ENCODE data around the gene COL27A1.

The COL27A1 gene

DNA sequence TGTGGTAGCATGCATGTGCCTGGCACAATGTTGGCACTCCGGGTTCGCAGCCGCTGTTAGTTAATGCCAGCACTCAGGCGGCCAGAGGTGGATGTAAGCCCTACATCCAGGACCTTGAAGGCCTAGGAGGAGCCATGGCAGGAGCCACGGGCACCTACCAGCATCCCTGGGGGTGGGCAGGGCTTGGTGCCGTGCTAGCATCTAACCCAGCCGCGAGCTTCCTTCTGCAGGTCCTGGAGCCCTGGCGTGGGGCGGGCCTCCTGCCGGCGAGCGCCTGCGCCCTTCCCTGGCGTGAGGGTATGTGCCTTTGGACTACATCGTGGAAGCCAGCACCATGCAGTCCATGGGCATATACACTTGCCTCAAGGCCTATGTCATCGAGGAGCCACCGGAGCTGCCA is 53.8 kb downstream of the COL27A1 start:
- Histone ChIP-seq H3K4me1 (ENCODE audit: control insufficient read depth in 1 of 2, insufficient read depth in 2 of 2, low read length in 2 of 2) (peaks cover 16 to 22% of the 10 kb centered on the region in 2 experiments), H3K23ac (ENCODE audit: low read length) (no peak overlapping the region), H3K79me2 (ENCODE audit: control insufficient read depth, insufficient read depth, low read length, poor library complexity) (no peaks in the 10 kb centered on the region), H3K9ac (ENCODE audit: low read length) (no peak overlapping the region), H3K14ac (ENCODE audit: low read length) (no peak overlapping the region), H4K8ac (ENCODE audit: low read depth, low read length) (no peak overlapping the region), H2BK5ac (ENCODE audit: low read depth, low read length, poor library complexity) (no peak overlapping the region), H2AFZ (ENCODE audit: insufficient read depth, low read length, poor library complexity) (no peak overlapping the region), H3K4me2 (ENCODE audit: low read length) (no peak overlapping the region), H4K12ac (ENCODE audit: low read depth, low read length) (no peak overlapping the region), H4K91ac (ENCODE audit: low read depth, low read length) (no peak overlapping the region), H3K4ac (ENCODE audit: low read depth, low read length) (no peak overlapping the region), H2BK120ac (ENCODE audit: insufficient read depth, low read length, poor library complexity) (no peak overlapping the region), H3K36me3 (ENCODE audit: control insufficient read depth in 1 of 2, insufficient read depth in 2 of 2, low read length in 2 of 2) (peaks cover 59 to 63% of the 10 kb centered on the region in 2 experiments), H3K4me3 (ENCODE audit: low read depth, low read length) (no peak overlapping the region), H3K27ac (ENCODE audit: low read depth, low read length) (no peak overlapping the region), H3K27me3 (ENCODE audit: insufficient read depth, low read length) (no peaks in the 10 kb centered on the region), H3K9me3 (ENCODE audit: insufficient read depth, low read depth, low read length) (peaks cover 2% of the 10 kb centered on the region), H3K18ac (ENCODE audit: low read length) (no peak overlapping the region), H2AK5ac (ENCODE audit: low read length) (no peak overlapping the region), H2BK12ac (ENCODE audit: low read length) (no peak overlapping the region), H3K79me1 (ENCODE audit: low read length) (no peaks in the 10 kb centered on the region)
- no peak for DNase-seq
- no CpG with 5 or more reads among the region's 18 CpGs for WGBS (ENCODE audit: extremely low coverage, insufficient coverage, insufficient read length)

- Histone ChIP-seq H3K23ac (ENCODE audit: low read length) (no peak overlapping the region), H3K27me3 (ENCODE audit: insufficient read depth, low read length) (no peaks in the 10 kb centered on the region), H2BK120ac (ENCODE audit: insufficient read depth, low read length, poor library complexity) (no peak overlapping the region), H2AK5ac (ENCODE audit: low read length) (no peak overlapping the region), H3K4me3 (ENCODE audit: low read depth, low read length) (no peak overlapping the region), H2BK12ac (ENCODE audit: low read length) (no peak overlapping the region), H4K8ac (ENCODE audit: low read depth, low read length) (no peak overlapping the region), H3K18ac (ENCODE audit: low read length) (no peak overlapping the region), H2AFZ (ENCODE audit: insufficient read depth, low read length, poor library complexity) (no peak overlapping the region), H3K4ac (ENCODE audit: low read depth, low read length) (no peak overlapping the region), H3K27ac (ENCODE audit: low read depth, low read length) (no peak overlapping the region), H3K79me1 (ENCODE audit: low read length) (no peaks in the 10 kb centered on the region), H3K9me3 (ENCODE audit: insufficient read depth, low read depth, low read length) (peaks cover 2% of the 10 kb centered on the region), H4K12ac (ENCODE audit: low read depth, low read length) (no peak overlapping the region), H3K4me1 (ENCODE audit: control insufficient read depth in 1 of 2, insufficient read depth in 2 of 2, low read length in 2 of 2) (peaks cover 11 to 15% of the 10 kb centered on the region in 2 experiments), H3K9ac (ENCODE audit: low read length) (no peak overlapping the region), H3K36me3 (ENCODE audit: control insufficient read depth in 1 of 2, insufficient read depth in 2 of 2, low read length in 2 of 2) (peaks cover 66% of the 10 kb centered on the region in 2 experiments), H2BK5ac (ENCODE audit: low read depth, low read length, poor library complexity) (no peak overlapping the region), H3K4me2 (ENCODE audit: low read length) (no peak overlapping the region), H3K14ac (ENCODE audit: low read length) (no peak overlapping the region), H4K91ac (ENCODE audit: low read depth, low read length) (no peak overlapping the region), H3K79me2 (ENCODE audit: control insufficient read depth, insufficient read depth, low read length, poor library complexity) (no peaks in the 10 kb centered on the region)
- no peak for DNase-seq
- no CpG with 5 or more reads among the region's 4 CpGs for whole genome bisulfite sequencing (ENCODE audit: extremely low coverage, insufficient coverage, insufficient read length)
Measured at GRCh38 chr9:114210136-114210535, 54.8 kb downstream of the COL27A1 start.

DNA sequence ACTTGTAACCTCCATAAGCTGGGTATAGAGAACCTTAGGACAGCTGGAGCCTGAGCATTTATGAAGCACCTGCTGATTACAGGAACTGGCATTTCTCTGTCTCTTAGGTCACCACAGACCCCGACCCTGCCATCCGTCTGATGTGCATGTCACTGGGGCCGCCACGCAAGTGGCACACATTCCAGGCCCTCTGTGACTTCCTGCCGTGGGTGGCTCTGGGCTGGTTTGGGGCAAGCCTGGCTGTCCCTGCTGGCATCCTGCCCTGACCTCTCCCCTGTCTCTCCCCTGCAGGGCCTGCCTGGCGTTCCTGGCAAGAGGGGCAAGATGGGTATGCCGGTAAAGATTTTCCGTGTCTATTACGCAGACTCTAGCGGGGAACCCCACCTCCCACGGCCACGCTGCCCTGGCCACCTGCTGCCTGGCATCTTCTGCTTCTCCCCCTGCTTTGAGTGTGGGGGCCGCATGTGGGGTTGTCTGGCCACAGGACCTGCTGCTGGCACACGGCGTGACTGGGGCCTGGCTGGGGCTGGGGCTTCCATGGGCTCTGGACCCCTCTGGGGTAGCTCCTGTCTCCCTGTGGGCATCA is 55.4 kb downstream of the COL27A1 start:
- no peaks in the 10 kb centered on the region for H3K79me1 ChIP-seq (ENCODE audit: low read length)
- H2BK5ac ChIP-seq (ENCODE audit: low read depth, low read length, poor library complexity), result no peak overlapping the region
- H3K4ac ChIP-seq (ENCODE audit: low read depth, low read length), result no peak overlapping the region
- no peaks in the 10 kb centered on the region for H3K79me2 ChIP-seq (ENCODE audit: control insufficient read depth, insufficient read depth, low read length, poor library complexity)
- peaks cover 9 to 10% of the 10 kb centered on the region in 2 experiments for H3K4me1 ChIP-seq (ENCODE audit: control insufficient read depth in 1 of 2, insufficient read depth in 2 of 2, low read length in 2 of 2)
- H3K4me3 ChIP-seq (ENCODE audit: low read depth, low read length), result no peak overlapping the region
- no peak overlapping the region for H2BK12ac ChIP-seq (ENCODE audit: low read length)
- H4K91ac ChIP-seq (ENCODE audit: low read depth, low read length), result no peak overlapping the region
- peaks cover 63 to 69% of the 10 kb centered on the region in 2 experiments for H3K36me3 ChIP-seq (ENCODE audit: control insufficient read depth in 1 of 2, insufficient read depth in 2 of 2, low read length in 2 of 2)
- DNase-seq, result no peak
- H3K27me3 ChIP-seq (ENCODE audit: insufficient read depth, low read length), result no peaks in the 10 kb centered on the region
- no peak overlapping the region for H3K27ac ChIP-seq (ENCODE audit: low read depth, low read length)
- no peak overlapping the region for H2AK5ac ChIP-seq (ENCODE audit: low read length)
- no peak overlapping the region for H2BK120ac ChIP-seq (ENCODE audit: insufficient read depth, low read length, poor library complexity)
- no peak overlapping the region for H3K23ac ChIP-seq (ENCODE audit: low read length)
- H3K18ac ChIP-seq (ENCODE audit: low read length), result no peak overlapping the region
- no peak overlapping the region for H3K14ac ChIP-seq (ENCODE audit: low read length)
- no peak overlapping the region for H4K8ac ChIP-seq (ENCODE audit: low read depth, low read length)
- H4K12ac ChIP-seq (ENCODE audit: low read depth, low read length), result no peak overlapping the region
- peaks cover 2% of the 10 kb centered on the region for H3K9me3 ChIP-seq (ENCODE audit: insufficient read depth, low read depth, low read length)
- no peak overlapping the region for H3K4me2 ChIP-seq (ENCODE audit: low read length)
- H3K9ac ChIP-seq (ENCODE audit: low read length), result no peak overlapping the region
- no peak overlapping the region for H2AFZ ChIP-seq (ENCODE audit: insufficient read depth, low read length, poor library complexity)
- no CpG with 5 or more reads among the region's 15 CpGs for WGBS (ENCODE audit: extremely low coverage, insufficient coverage, insufficient read length)

- no peak overlapping the region for H3K9ac ChIP-seq (ENCODE audit: low read length)
- no peak overlapping the region for H3K4ac ChIP-seq (ENCODE audit: low read depth, low read length)
- H2BK5ac ChIP-seq (ENCODE audit: low read depth, low read length, poor library complexity), result no peak overlapping the region
- H4K12ac ChIP-seq (ENCODE audit: low read depth, low read length), result no peak overlapping the region
- no peak overlapping the region for H3K4me2 ChIP-seq (ENCODE audit: low read length)
- no peak overlapping the region for H2BK12ac ChIP-seq (ENCODE audit: low read length)
- no peak overlapping the region for H2AFZ ChIP-seq (ENCODE audit: insufficient read depth, low read length, poor library complexity)
- no peak overlapping the region for H3K14ac ChIP-seq (ENCODE audit: low read length)
- H3K4me1 ChIP-seq (ENCODE audit: control insufficient read depth in 1 of 2, insufficient read depth in 2 of 2, low read length in 2 of 2), result no peaks in the 10 kb centered on the region
- H3K27me3 ChIP-seq (ENCODE audit: insufficient read depth, low read length), result no peaks in the 10 kb centered on the region
- H2BK120ac ChIP-seq (ENCODE audit: insufficient read depth, low read length, poor library complexity), result no peak overlapping the region
- H3K79me2 ChIP-seq (ENCODE audit: control insufficient read depth, insufficient read depth, low read length, poor library complexity), result no peaks in the 10 kb centered on the region
- H3K36me3 ChIP-seq (ENCODE audit: control insufficient read depth in 1 of 2, insufficient read depth in 2 of 2, low read length in 2 of 2), result peaks cover 64 to 66% of the 10 kb centered on the region in 2 experiments
- H4K8ac ChIP-seq (ENCODE audit: low read depth, low read length), result no peak overlapping the region
- no peaks in the 10 kb centered on the region for H3K79me1 ChIP-seq (ENCODE audit: low read length)
- no CpG with 5 or more reads among the region's 5 CpGs for WGBS (ENCODE audit: extremely low coverage, insufficient coverage, insufficient read length)
- DNase-seq, result no peak
- no peak overlapping the region for H3K27ac ChIP-seq (ENCODE audit: low read depth, low read length)
- H4K91ac ChIP-seq (ENCODE audit: low read depth, low read length), result no peak overlapping the region
- no peak overlapping the region for H2AK5ac ChIP-seq (ENCODE audit: low read length)
- H3K23ac ChIP-seq (ENCODE audit: low read length), result no peak overlapping the region
- peak overlapping the region; percentile 28 for H3K4me3 ChIP-seq (ENCODE audit: low read depth, low read length)
- peaks cover 4% of the 10 kb centered on the region for H3K9me3 ChIP-seq (ENCODE audit: insufficient read depth, low read depth, low read length)
- no peak overlapping the region for H3K18ac ChIP-seq (ENCODE audit: low read length)
Measured at GRCh38 chr9:114212826-114213225, 57.5 kb downstream of the COL27A1 start.

Measured in trophoblast cell (in vitro differentiated cells and primary cell).